Measurements from ENCODE around the gene AGBL1. TPM values are rescaled to one million over a fixed set of nuclear protein-coding genes. Genes with fewer than 3 reads are reported as not detected.

AGBL1 gene
- total RNA-seq, 1 donor from 2014 or later: 5.5 TPM

DNA sequence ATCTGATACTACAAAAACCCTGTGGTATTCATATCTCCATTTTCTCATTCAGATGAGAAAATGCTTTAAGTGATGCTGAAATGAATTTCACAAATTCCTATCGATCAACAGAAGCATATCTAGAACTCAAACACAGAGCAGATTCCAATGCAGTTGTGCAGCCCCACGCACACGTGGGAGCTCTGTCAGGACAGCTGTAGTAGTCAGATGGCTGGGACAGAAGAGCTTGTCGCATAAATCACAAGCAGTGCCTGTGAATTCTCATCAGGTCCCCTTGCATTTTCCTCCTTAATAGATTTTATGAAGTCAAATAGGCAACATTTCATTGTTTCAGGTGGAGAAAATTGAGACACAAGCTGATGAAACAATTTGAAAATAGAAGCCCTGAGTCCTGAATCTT is 792.3 kb downstream of the AGBL1 start:
- no peak overlapping the region for H2AFZ ChIP-seq (replicated peaks)
- DNase-seq (ENCODE audit: low spot score): no peak
- TF ChIP-seq, protein P1, sequence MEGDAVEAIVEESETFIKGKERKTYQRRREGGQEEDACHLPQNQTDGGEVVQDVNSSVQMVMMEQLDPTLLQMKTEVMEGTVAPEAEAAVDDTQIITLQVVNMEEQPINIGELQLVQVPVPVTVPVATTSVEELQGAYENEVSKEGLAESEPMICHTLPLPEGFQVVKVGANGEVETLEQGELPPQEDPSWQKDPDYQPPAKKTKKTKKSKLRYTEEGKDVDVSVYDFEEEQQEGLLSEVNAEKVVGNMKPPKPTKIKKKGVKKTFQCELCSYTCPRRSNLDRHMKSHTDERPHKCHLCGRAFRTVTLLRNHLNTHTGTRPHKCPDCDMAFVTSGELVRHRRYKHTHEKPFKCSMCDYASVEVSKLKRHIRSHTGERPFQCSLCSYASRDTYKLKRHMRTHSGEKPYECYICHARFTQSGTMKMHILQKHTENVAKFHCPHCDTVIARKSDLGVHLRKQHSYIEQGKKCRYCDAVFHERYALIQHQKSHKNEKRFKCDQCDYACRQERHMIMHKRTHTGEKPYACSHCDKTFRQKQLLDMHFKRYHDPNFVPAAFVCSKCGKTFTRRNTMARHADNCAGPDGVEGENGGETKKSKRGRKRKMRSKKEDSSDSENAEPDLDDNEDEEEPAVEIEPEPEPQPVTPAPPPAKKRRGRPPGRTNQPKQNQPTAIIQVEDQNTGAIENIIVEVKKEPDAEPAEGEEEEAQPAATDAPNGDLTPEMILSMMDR (IDR thresholded peaks at IDR 0.05): no peak
- no peak for TF ChIP-seq EZH2 (IDR thresholded peaks at IDR 0.05)
- TF ChIP-seq EZH2phosphoT487 (IDR thresholded peaks at IDR 0.05): no peak
- H3K27ac Mint-ChIP-seq: no peak overlapping the region
- H3K36me3 ChIP-seq: no peaks in the 10 kb centered on the region
- H3K79me2 ChIP-seq (ENCODE audit: low read depth): no peaks in the 10 kb centered on the region
- H4K20me1 ChIP-seq (ENCODE audit: low read depth): no peaks in the 10 kb centered on the region
- H3K4me3 ChIP-seq: no peak overlapping the region
- peaks cover 3% of the 10 kb centered on the region for H3K27me3 Mint-ChIP-seq (ENCODE audit: insufficient read depth, low read depth)
- H3K9ac ChIP-seq: no peak overlapping the region
- peaks cover 10% of the 10 kb centered on the region for H3K4me1 Mint-ChIP-seq
- H3K4me2 ChIP-seq: no peak overlapping the region
- no peaks in the 10 kb centered on the region for H3K9me3 ChIP-seq (ENCODE audit: low read depth)
- H3F3A ChIP-seq (ENCODE audit: low read depth): no peaks in the 10 kb centered on the region
- H3K4me3 Mint-ChIP-seq: no peak overlapping the region
- H3K27ac ChIP-seq: no peak overlapping the region
- H3K36me3 Mint-ChIP-seq: no peaks in the 10 kb centered on the region
- H3K9me3 Mint-ChIP-seq: no peaks in the 10 kb centered on the region
- H3K27me3 ChIP-seq: no peaks in the 10 kb centered on the region
- H3K4me1 ChIP-seq: peaks cover 8% of the 10 kb centered on the region

DNA sequence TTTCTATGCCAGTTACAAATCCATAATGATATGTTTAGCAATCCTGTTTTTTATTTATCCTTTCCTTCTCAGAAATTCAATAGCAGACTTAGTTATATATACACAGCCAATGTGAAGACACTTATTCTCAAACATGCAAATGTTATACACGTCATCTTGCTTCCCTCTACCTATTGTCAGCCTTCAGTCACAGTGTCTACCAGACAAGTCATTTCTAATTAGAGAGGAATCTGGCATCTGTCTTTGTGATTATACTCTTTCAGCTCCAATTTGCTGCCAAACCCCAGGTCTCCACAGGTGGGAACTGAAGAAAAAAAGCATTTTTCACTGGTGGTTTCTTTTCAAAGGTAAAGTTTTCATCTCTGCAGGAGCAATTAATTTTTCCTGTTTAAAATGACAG is 793.1 kb downstream of the AGBL1 start:
- Mint-ChIP-seq H3K27ac (no peak overlapping the region), H3K4me3 (no peak overlapping the region), H3K27me3 (ENCODE audit: insufficient read depth, low read depth) (peaks cover 3% of the 10 kb centered on the region), H3K4me1 (peaks cover 15% of the 10 kb centered on the region), H3K9me3 (no peaks in the 10 kb centered on the region), H3K36me3 (no peaks in the 10 kb centered on the region)
- Histone ChIP-seq H3K79me2 (ENCODE audit: low read depth) (no peaks in the 10 kb centered on the region), H3K27me3 (no peaks in the 10 kb centered on the region), H3K4me3 (no peak overlapping the region), H3K36me3 (no peaks in the 10 kb centered on the region), H2AFZ (replicated peaks) (no peak overlapping the region), H3K9ac (no peak overlapping the region), H3K9me3 (ENCODE audit: low read depth) (no peaks in the 10 kb centered on the region), H3K4me1 (peaks cover 8% of the 10 kb centered on the region), H3K27ac (no peak overlapping the region), H4K20me1 (ENCODE audit: low read depth) (no peaks in the 10 kb centered on the region), H3K4me2 (no peak overlapping the region), H3F3A (ENCODE audit: low read depth) (no peaks in the 10 kb centered on the region)
- no peak for DNase-seq (ENCODE audit: low spot score)
- TF ChIP-seq EZH2phosphoT487 (IDR thresholded peaks at IDR 0.05): no peak
- no peak for TF ChIP-seq EZH2 (IDR thresholded peaks at IDR 0.05)
- TF ChIP-seq, protein P1 (IDR thresholded peaks at IDR 0.05): no peak

DNA sequence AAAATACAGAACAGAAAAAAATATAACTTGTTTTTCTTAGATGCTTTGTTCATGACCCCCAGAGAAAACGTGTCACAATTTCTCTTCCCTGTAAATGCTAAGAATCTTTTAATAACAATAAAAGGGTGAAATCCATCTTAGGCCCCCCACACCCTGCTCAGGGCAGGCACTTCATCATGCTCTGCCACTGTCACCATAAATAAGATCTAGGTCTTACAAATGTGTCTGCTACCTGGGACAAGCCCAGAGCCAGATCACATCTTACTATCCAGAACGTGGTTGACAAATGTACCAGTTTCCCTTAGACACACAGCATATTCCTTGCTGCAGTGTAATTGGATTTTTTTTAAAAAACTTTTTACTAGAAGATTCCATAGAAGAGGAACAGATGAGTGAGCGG is 795.4 kb downstream of the AGBL1 start:
- Histone ChIP-seq H3K27me3 (no peaks in the 10 kb centered on the region), H3K79me2 (ENCODE audit: low read depth) (no peaks in the 10 kb centered on the region), H3K27ac (no peak overlapping the region), H4K20me1 (ENCODE audit: low read depth) (no peaks in the 10 kb centered on the region), H3K4me1 (peaks cover 13% of the 10 kb centered on the region), H3K36me3 (no peaks in the 10 kb centered on the region), H3F3A (ENCODE audit: low read depth) (no peaks in the 10 kb centered on the region), H3K4me3 (no peak overlapping the region), H3K9me3 (ENCODE audit: low read depth) (no peaks in the 10 kb centered on the region), H3K4me2 (no peak overlapping the region), H2AFZ (replicated peaks) (no peak overlapping the region), H3K9ac (no peak overlapping the region)
- Mint-ChIP-seq H3K4me1 (peaks cover 15% of the 10 kb centered on the region), H3K27me3 (ENCODE audit: insufficient read depth, low read depth) (peaks cover 6% of the 10 kb centered on the region), H3K4me3 (no peak overlapping the region), H3K36me3 (no peaks in the 10 kb centered on the region), H3K27ac (no peak overlapping the region), H3K9me3 (no peaks in the 10 kb centered on the region)
- TF ChIP-seq EZH2 (IDR thresholded peaks at IDR 0.05) (no peak), EZH2phosphoT487 (IDR thresholded peaks at IDR 0.05) (no peak)
- TF ChIP-seq, protein P1 (IDR thresholded peaks at IDR 0.05): no peak
- no peak for DNase-seq (ENCODE audit: low spot score)

Measured in neural progenitor cell (in vitro differentiated cells).